ENCODE results near the gene ARIH1. TPM values are rescaled to one million over a fixed set of nuclear protein-coding genes. Genes with fewer than 3 reads are reported as not detected.

The ARIH1 gene
- total and polyA plus RNA-seq, 2 experiments from 2014 or later = 93.1 to 132 TPM

GRCh38 chr15:72481015-72481659 is 7.0 kb downstream of the ARIH1 start:
- no peak for DNase-seq (ENCODE audit: low read depth in 1 of 2, low spot score in 1 of 2)
- H3K4me1 ChIP-seq (ENCODE audit: low read depth) = peaks cover 22% of the 10 kb centered on the region
- no peak for TF ChIP-seq CTCF (IDR thresholded peaks at IDR 0.05; ENCODE audit: low read depth, low read length)
- no peak overlapping the region for H3K4me3 ChIP-seq
- no peaks in the 10 kb centered on the region for H3K27me3 ChIP-seq
- H3K36me3 ChIP-seq = peaks cover 8% of the 10 kb centered on the region
- no peak overlapping the region for H3K27ac ChIP-seq
- no peaks in the 10 kb centered on the region for H3K9me3 ChIP-seq (ENCODE audit: low read depth)

DNA sequence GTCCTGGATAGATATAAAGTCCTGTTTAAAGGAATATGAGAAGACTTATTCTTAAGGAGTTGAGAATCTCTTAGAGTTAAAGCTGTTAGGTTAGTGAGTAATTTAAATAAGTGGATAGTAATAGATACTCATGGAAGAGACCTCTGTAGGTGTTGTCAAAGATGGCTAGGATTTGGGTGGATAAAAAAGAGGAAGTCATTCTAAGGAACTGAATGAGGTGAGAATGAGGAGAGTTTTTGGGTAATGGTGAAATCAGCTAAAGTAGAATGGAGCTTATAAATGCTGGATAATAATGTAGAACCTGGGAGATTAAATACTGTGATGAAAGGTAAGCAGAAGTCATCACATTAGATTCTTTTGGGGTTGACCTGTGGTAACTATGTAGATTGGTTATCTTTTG is 8.1 kb downstream of the ARIH1 start:
- Histone ChIP-seq H3K27me3 (no peaks in the 10 kb centered on the region), H3K4me1 (ENCODE audit: low read depth) (peaks cover 22% of the 10 kb centered on the region), H3K27ac (no peak overlapping the region), H3K4me3 (no peak overlapping the region), H3K9me3 (ENCODE audit: low read depth) (no peaks in the 10 kb centered on the region), H3K36me3 (peaks cover 8% of the 10 kb centered on the region)
- no peak for DNase-seq (ENCODE audit: low read depth in 1 of 2, low spot score in 1 of 2)
- no peak for TF ChIP-seq CTCF (IDR thresholded peaks at IDR 0.05; ENCODE audit: low read depth, low read length)

DNA sequence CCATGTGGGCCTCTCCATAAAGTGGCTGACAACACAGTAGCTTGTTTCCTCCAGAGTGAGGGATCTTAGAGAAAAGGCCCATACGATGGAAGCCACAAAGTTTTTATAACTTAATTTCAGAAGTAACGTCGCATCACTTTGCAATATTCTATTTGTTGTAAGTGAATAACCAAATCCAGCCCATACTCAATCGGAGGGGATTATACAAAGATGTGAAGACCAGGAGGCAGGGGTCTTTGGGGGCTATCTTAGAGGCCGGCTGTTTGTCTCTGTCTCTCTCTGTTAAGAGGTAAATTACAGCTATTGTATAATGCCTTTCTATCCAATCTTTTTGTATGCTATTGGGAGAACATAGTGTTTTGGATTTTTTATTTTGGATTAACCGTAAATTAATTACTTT is 9.1 kb downstream of the ARIH1 start:
- Histone ChIP-seq H3K9me3 (ENCODE audit: low read depth) (no peaks in the 10 kb centered on the region), H3K4me3 (no peak overlapping the region), H3K4me1 (ENCODE audit: low read depth) (peaks cover 19% of the 10 kb centered on the region), H3K27me3 (no peaks in the 10 kb centered on the region), H3K27ac (peak overlapping the region; percentile 9), H3K36me3 (peaks cover 8% of the 10 kb centered on the region)
- DNase-seq (ENCODE audit: low read depth in 1 of 2, low spot score in 1 of 2) = no peak
- no peak for TF ChIP-seq CTCF (IDR thresholded peaks at IDR 0.05; ENCODE audit: low read depth, low read length)

DNA sequence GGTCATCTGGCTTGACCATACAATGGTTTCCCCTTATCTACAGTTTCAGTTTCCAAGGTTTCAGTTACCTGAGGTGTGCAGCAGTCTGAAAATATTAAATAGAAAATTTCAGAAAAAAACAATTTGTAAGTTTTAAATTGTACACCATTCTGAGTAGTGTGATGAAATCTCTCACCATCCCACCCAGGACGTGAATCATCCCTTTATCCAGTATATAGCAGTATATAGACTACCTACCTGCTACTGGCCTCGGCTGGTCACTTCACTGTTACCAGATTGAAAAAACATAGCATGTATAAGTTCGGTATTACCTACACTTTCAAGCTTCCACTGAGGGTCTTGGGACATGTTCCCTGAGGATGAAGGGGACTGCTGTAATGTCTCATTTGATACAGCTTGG is 12.0 kb downstream of the ARIH1 start:
- Histone ChIP-seq H3K9me3 (ENCODE audit: low read depth) (no peaks in the 10 kb centered on the region), H3K4me3 (no peak overlapping the region), H3K4me1 (ENCODE audit: low read depth) (peaks cover 15% of the 10 kb centered on the region), H3K27me3 (no peaks in the 10 kb centered on the region), H3K36me3 (no peaks in the 10 kb centered on the region), H3K27ac (no peak overlapping the region)
- DNase-seq (ENCODE audit: low read depth in 1 of 2, low spot score in 1 of 2) = no peak
- no peak for TF ChIP-seq CTCF (IDR thresholded peaks at IDR 0.05; ENCODE audit: low read depth, low read length)

GRCh38 chr15:72487070-72487797 is 13.1 kb downstream of the ARIH1 start:
- H3K36me3 ChIP-seq = no peaks in the 10 kb centered on the region
- peak in 1 of 2 donors; percentile 18 for DNase-seq (ENCODE audit: low read depth in 1 of 2, low spot score in 1 of 2)
- no peak overlapping the region for H3K4me3 ChIP-seq
- no peak for TF ChIP-seq CTCF (IDR thresholded peaks at IDR 0.05; ENCODE audit: low read depth, low read length)
- H3K27ac ChIP-seq = no peak overlapping the region
- no peaks in the 10 kb centered on the region for H3K27me3 ChIP-seq
- peaks cover 13% of the 10 kb centered on the region for H3K4me1 ChIP-seq (ENCODE audit: low read depth)
- H3K9me3 ChIP-seq (ENCODE audit: low read depth) = no peaks in the 10 kb centered on the region
